Measurements from ENCODE around the gene ERC1. TPM values are rescaled to one million over a fixed set of nuclear protein-coding genes. Genes with fewer than 3 reads are reported as not detected.

ERC1 gene
- polyA plus RNA-seq, 2 of the 4 experiments (the other 2 are of a cell fraction), result 14.2 to 20.9 TPM

- H3K4me2 ChIP-seq, result no peak overlapping the region
These were observed 9.7 kb upstream of the ERC1 start for GRCh38 chr12:981176-981828.

GRCh38 chr12:981961-982360 lies 9.1 kb upstream of the ERC1 start:
- WGBS (ENCODE audit: missing lambda C conversion rate), result 80% methylated on average over 3 of the region's 3 CpGs
- no peak overlapping the region for H3K4me3 ChIP-seq
- no peak for DNase-seq (ENCODE audit: low read depth in 1 of 2, low spot score in 1 of 2)
- H3K27ac ChIP-seq, result no peak overlapping the region
- no peak for FAIRE-seq
- peak; percentile 19 to 36; a peak in 1 of 6 replicates for ATAC-seq
- POLR2A ChIA-PET, result no interaction called here
- TF ChIP-seq JUNB (IDR thresholded peaks at IDR 0.05) (no peak), JUN (IDR thresholded peaks at IDR 0.05) (no peak), NPAS2 (CRISPR knock-in tag; IDR thresholded peaks at IDR 0.05; ENCODE audit: borderline replicate concordance) (no peak), CHD4 (IDR thresholded peaks at IDR 0.05; ENCODE audit: borderline replicate concordance) (no peak), NR3C1 (IDR thresholded peaks at IDR 0.05) (no peak), ATOH8 (CRISPR knock-in tag; IDR thresholded peaks at IDR 0.05; ENCODE audit: low read depth) (no peak), USF2 (IDR thresholded peaks at IDR 0.05) (no peak), SREBF2 (IDR thresholded peaks at IDR 0.05) (no peak), HDAC2 (IDR thresholded peaks at IDR 0.05) (no peak), EP300 (IDR thresholded peaks at IDR 0.05) (no peak), HOXA7 (CRISPR knock-in tag; IDR thresholded peaks at IDR 0.05) (no peak), FOSL2 (IDR thresholded peaks at IDR 0.05) (no peak), FOSL2 (CRISPR knock-in tag; IDR thresholded peaks at IDR 0.05) (no peak), CHD2 (IDR thresholded peaks at IDR 0.05; ENCODE audit: low read length, partially characterized antibody) (no peak), SMC3 (IDR thresholded peaks at IDR 0.05) (no peak)
- H3K4me1 ChIP-seq, result no peaks in the 10 kb centered on the region
- H3K9me3 ChIP-seq, result no peaks in the 10 kb centered on the region
- CTCF ChIA-PET, result interaction anchor here (0.6 to 1.3 kb wide), 2 partner anchors 10 to 136 kb away, joined by 3 read pairs; no protein-coding TSS in a partner anchor
- no peak overlapping the region for H3K4me2 ChIP-seq

More at GRCh38 chr12:981176-981828, 9.7 kb upstream of the ERC1 start:
- no peak for FAIRE-seq
- H3K9me3 ChIP-seq, result no peaks in the 10 kb centered on the region
- no peak overlapping the region for H3K27ac ChIP-seq
- ATAC-seq, result no peak
- ChIA-PET POLR2A (no interaction called here), CTCF (interaction anchor here (1.3 kb wide), 1 partner anchor 137 kb away, joined by 3 read pairs; no protein-coding TSS in a partner anchor)
- WGBS (ENCODE audit: missing lambda C conversion rate), result 90% methylated on average over 8 of the region's 8 CpGs
- DNase-seq (ENCODE audit: low read depth in 1 of 2, low spot score in 1 of 2), result no peak
- no peak for TF ChIP-seq FOSL2 (IDR thresholded peaks at IDR 0.05)
- TF ChIP-seq FOSL2 (CRISPR knock-in tag; IDR thresholded peaks at IDR 0.05), result 0 out of 2 replicates have a peak, but pooled peaks have one; percentile 30
- TF ChIP-seq RAD21 (conservative IDR thresholded peaks at IDR 0.05 in 1 of 2, IDR thresholded peaks at IDR 0.05 in 1 of 2), result no peak
- TF ChIP-seq CBX8 (IDR thresholded peaks at IDR 0.05), result no peak
- H3K4me3 ChIP-seq, result no peak overlapping the region
- H3K4me1 ChIP-seq, result no peaks in the 10 kb centered on the region

GRCh38 chr12:988646-989045 lies 2.4 kb upstream of the ERC1 start:
- Histone ChIP-seq H3K9me3 (no peaks in the 10 kb centered on the region), H3K27ac (peak overlapping the region in 1 of 2 experiments; percentile 96; a peak in 2 of 6 replicates), H3K4me3 (no peak overlapping the region), H3K4me2 (peak overlapping the region; percentile 97), H3K4me1 (peaks cover 27% of the 10 kb centered on the region)
- 86% methylated on average over 4 of the region's 4 CpGs for WGBS (ENCODE audit: missing lambda C conversion rate)
- no peak for TF ChIP-seq MYC (IDR thresholded peaks at IDR 0.05; ENCODE audit: borderline replicate concordance, low read length)
- no peak for TF ChIP-seq JUNB (IDR thresholded peaks at IDR 0.05)
- TF ChIP-seq MAZ (IDR thresholded peaks at IDR 0.05; ENCODE audit: borderline replicate concordance, low read depth, low read length), result no peak
- no peak for TF ChIP-seq HMGXB4 (CRISPR knock-in tag; IDR thresholded peaks at IDR 0.05; ENCODE audit: borderline replicate concordance)
- TF ChIP-seq FOXS1 (CRISPR knock-in tag; IDR thresholded peaks at IDR 0.05), result no peak
- TF ChIP-seq REST (IDR thresholded peaks at IDR 0.05), result no peak
- FAIRE-seq (no peak), ATAC-seq (no peak), DNase-seq (ENCODE audit: low read depth in 1 of 2, low spot score in 1 of 2) (no peak)
- CTCF ChIA-PET, result interaction anchor here (0.6 to 1.9 kb wide), 3 partner anchors 14 to 433 kb away, joined by 3 to 6 read pairs (median 3); partner anchors contain the start of gene RAD52
- POLR2A ChIA-PET, result no interaction called here
